Left lung (tissue), 10 donors: ENCODE measurements around the gene DIP2B. TPM values are rescaled to one million over a fixed set of nuclear protein-coding genes. Genes with fewer than 3 reads are reported as not detected.

Source experiments
- ATAC-seq: fragments of 200-7000 bp; cut with Tn5 transposase; one replicate; pipeline ENCODE4 v1.9.1; 2020; ENCODE audit warnings: moderate library complexity
- DNase-seq, 4 donors: peaks; one replicate each; pipeline ENCODE4 v3.0.0-alpha.2; 2013 to 2020
- H3K27ac ChIP-seq, 2 donors: fragments of 200-600 bp; sonication (generic) in 1 of 2; one replicate each; pipeline versions ENCODE4 v1.5.0 to v1.8.0; 2020 to 2021
- H3K27me3 ChIP-seq, 2 donors: fragments of 200-600 bp; sonication (generic) in 1 of 2; one replicate each; pipeline versions ENCODE4 v1.5.0 to v1.8.0; 2020 to 2021
- H3K36me3 ChIP-seq, 2 donors: fragments of 200-600 bp; sonication (generic) in 1 of 2; one replicate each; pipeline versions ENCODE4 v1.5.0 to v1.8.0; 2020 to 2021
- H3K4me1 ChIP-seq, 2 donors: fragments of 200-600 bp; one replicate each; pipeline ENCODE4 v1.8.0; 2021
- H3K4me3 ChIP-seq, 2 donors: fragments of 200-600 bp; sonication (generic) in 1 of 2; one replicate each; pipeline versions ENCODE4 v1.5.0 to v1.8.0; 2020 to 2021; ENCODE audit warnings: mild to moderate bottlenecking in 1 of 2
- H3K9me3 ChIP-seq, 2 donors: fragments of 200-600 bp; sonication (generic) in 1 of 2; one replicate each; pipeline versions ENCODE4 v1.5.0 to v1.8.0; 2020 to 2021
- intact Hi-C, 2 donors: fragments of 100-400 bp; cut with DNase I; formaldehyde crosslinking; loops; one replicate each; pipeline versions ENCODE4 v1.11.2 to v1.14.2; 2022
- polyA plus RNA-seq, 6 donors: library from polyadenylated mRNA; unstranded; fragments of 120-200 nt; gene quantifications; one replicate each; pipeline ENCODE4 v1.2.1, GENCODE V29; 2013; ENCODE audit not compliant: insufficient read length in 6 of 6
- total RNA-seq, 2 donors: library from RNA; stranded (reverse); fragmentation: NEBNext Ultra II Directional; extraction: Animal tissue kit (Norgen Biotek cat#: 25700); gene quantifications; one replicate each; pipeline ENCODE4 v1.2.1, GENCODE V29; 2021
- TF ChIP-seq, protein P1 (sequence below), 2 donors: fragments of 200-600 bp; sonication (generic) in 1 of 2; IDR thresholded peaks; one replicate each; pipeline versions ENCODE4 v1.5.0 to v1.8.0; 2021; ENCODE audit warnings: antibody characterized with exemption in 2 of 2
- donor health status: DM: no; HTN: yes; CAD: no.
- donor health status: DM: no; HTN: no; CAD: no.

Gene DIP2B
- total and polyA plus RNA-seq, 8 donors: 26.5 to 38.6 (median 33.8) TPM

- Histone ChIP-seq H3K4me3 (no peak overlapping the region), H3K4me1 (peaks cover 0 to 7% of the 10 kb centered on the region in 2 donors), H3K36me3 (peaks cover 0 to 68% of the 10 kb centered on the region in 2 donors), H3K9me3 (no peaks in the 10 kb centered on the region), H3K27ac (no peak overlapping the region), H3K27me3 (no peaks in the 10 kb centered on the region)
- DNase-seq (no peak), ATAC-seq (no peak)
- intact Hi-C loops: no loop called here
- TF ChIP-seq, protein P1, sequence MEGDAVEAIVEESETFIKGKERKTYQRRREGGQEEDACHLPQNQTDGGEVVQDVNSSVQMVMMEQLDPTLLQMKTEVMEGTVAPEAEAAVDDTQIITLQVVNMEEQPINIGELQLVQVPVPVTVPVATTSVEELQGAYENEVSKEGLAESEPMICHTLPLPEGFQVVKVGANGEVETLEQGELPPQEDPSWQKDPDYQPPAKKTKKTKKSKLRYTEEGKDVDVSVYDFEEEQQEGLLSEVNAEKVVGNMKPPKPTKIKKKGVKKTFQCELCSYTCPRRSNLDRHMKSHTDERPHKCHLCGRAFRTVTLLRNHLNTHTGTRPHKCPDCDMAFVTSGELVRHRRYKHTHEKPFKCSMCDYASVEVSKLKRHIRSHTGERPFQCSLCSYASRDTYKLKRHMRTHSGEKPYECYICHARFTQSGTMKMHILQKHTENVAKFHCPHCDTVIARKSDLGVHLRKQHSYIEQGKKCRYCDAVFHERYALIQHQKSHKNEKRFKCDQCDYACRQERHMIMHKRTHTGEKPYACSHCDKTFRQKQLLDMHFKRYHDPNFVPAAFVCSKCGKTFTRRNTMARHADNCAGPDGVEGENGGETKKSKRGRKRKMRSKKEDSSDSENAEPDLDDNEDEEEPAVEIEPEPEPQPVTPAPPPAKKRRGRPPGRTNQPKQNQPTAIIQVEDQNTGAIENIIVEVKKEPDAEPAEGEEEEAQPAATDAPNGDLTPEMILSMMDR (IDR thresholded peaks at IDR 0.05): no peak
Measured at GRCh38 chr12:50747817-50748216, 243.0 kb downstream of the DIP2B start.

DNA sequence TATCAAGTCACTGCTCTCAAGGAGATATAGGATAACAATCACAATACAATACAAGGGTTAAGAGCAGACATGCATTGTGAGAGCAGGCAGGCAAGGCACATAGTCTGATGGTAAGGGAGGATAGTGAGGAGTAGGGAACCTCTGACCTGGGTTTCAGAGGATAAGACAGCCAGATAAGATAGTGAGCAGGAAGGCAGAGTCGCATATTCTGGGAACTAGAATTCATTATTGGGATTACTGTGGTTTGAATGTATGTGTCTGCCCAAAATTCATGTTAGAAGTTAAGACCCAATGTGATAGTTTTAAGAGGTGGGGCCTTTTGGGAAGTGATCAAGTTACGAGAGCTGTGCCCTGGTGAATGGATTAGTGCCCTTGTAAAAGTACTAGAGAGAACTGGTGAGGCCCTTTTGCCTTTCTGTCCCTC, 244.7 kb downstream of the DIP2B start:
- Histone ChIP-seq H3K27ac (no peak overlapping the region), H3K4me3 (no peak overlapping the region), H3K9me3 (no peaks in the 10 kb centered on the region), H3K36me3 (peaks cover 0 to 52% of the 10 kb centered on the region in 2 donors), H3K4me1 (peaks cover 0 to 7% of the 10 kb centered on the region in 2 donors), H3K27me3 (no peaks in the 10 kb centered on the region)
- TF ChIP-seq, protein P1 (IDR thresholded peaks at IDR 0.05): no peak
- intact Hi-C loops: no loop called here
- no peak for ATAC-seq
- DNase-seq: no peak

DNA sequence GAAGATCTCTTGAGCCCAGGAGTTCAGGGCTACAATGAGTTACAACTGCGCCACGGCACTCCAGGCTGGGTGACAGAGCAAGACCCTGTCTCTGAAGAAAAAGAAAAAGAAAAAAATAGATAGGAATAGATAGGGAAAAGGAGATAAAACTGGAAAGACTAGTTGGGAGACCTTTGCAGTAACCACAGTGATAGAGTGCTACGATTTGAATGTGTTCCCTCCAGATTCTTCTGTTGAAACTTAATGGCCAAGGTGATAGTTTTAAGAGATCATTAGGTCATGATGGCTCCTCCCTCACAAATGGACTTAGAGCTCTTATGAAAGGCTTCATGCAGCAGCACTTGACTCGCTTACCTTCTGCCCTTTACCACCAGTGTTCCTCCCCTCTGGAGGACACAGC, 245.6 kb downstream of the DIP2B start:
- peaks cover 0 to 6% of the 10 kb centered on the region in 2 donors for H3K4me1 ChIP-seq
- peaks cover 0 to 43% of the 10 kb centered on the region in 2 donors for H3K36me3 ChIP-seq
- intact Hi-C loops: no loop called here
- no peak overlapping the region for H3K27ac ChIP-seq
- H3K9me3 ChIP-seq: no peaks in the 10 kb centered on the region
- TF ChIP-seq, protein P1 (IDR thresholded peaks at IDR 0.05): no peak
- no peaks in the 10 kb centered on the region for H3K27me3 ChIP-seq
- no peak for ATAC-seq
- H3K4me3 ChIP-seq: no peak overlapping the region
- no peak for DNase-seq

- TF ChIP-seq, protein P1 (IDR thresholded peaks at IDR 0.05): no peak
- no peak for DNase-seq
- H3K9me3 ChIP-seq: no peaks in the 10 kb centered on the region
- H3K36me3 ChIP-seq: peaks cover 0 to 26% of the 10 kb centered on the region in 2 donors
- H3K27ac ChIP-seq: no peak overlapping the region
- no peaks in the 10 kb centered on the region for H3K27me3 ChIP-seq
- no peaks in the 10 kb centered on the region for H3K4me1 ChIP-seq
- intact Hi-C loops: no loop called here
- no peak overlapping the region for H3K4me3 ChIP-seq
- ATAC-seq: no peak
Measured at GRCh38 chr12:50751948-50752721, 247.3 kb downstream of the DIP2B start.

DNA sequence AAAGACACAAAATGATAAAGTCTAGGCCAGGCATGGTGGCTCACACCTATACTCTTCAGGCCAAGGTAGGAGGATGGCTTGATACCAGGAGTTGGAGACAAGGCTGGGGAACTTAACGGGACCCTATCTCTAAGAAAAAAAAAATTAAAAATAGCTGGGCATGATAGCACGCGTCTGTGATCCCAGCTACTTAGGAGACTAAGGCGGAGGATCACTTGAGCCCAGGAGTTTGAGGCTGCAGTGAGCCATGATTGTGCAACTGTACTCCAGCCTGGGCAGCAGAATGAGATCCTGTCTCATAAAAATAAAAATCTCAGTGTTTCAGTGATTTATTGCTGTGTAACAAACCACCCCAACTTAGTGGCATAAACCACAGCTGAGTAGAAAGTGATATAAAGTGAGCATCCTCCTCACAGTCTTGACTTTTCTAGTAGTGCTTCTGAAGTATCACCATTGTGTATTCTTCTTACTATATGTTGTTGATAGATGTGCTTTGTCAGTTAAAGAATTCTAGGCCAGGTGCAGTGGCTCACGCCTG, 248.5 kb downstream of the DIP2B start:
- Histone ChIP-seq H3K4me3 (no peak overlapping the region), H3K36me3 (peaks cover 0 to 14% of the 10 kb centered on the region in 2 donors), H3K9me3 (no peaks in the 10 kb centered on the region), H3K4me1 (no peaks in the 10 kb centered on the region), H3K27ac (no peak overlapping the region), H3K27me3 (no peaks in the 10 kb centered on the region)
- ATAC-seq (no peak), DNase-seq (no peak)
- intact Hi-C loops: no loop called here
- TF ChIP-seq, protein P1 (IDR thresholded peaks at IDR 0.05): no peak
